ENCODE measurements around the gene ZBTB1.
A peak's percentile ranks its signal among the peaks of the same experiment; 100 is the strongest.

Gene ZBTB1, protein sequence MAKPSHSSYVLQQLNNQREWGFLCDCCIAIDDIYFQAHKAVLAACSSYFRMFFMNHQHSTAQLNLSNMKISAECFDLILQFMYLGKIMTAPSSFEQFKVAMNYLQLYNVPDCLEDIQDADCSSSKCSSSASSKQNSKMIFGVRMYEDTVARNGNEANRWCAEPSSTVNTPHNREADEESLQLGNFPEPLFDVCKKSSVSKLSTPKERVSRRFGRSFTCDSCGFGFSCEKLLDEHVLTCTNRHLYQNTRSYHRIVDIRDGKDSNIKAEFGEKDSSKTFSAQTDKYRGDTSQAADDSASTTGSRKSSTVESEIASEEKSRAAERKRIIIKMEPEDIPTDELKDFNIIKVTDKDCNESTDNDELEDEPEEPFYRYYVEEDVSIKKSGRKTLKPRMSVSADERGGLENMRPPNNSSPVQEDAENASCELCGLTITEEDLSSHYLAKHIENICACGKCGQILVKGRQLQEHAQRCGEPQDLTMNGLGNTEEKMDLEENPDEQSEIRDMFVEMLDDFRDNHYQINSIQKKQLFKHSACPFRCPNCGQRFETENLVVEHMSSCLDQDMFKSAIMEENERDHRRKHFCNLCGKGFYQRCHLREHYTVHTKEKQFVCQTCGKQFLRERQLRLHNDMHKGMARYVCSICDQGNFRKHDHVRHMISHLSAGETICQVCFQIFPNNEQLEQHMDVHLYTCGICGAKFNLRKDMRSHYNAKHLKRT

GRCh38 chr14:64504310-64504896 lies at the start of gene ZBTB1:
Gene ZBTB1 (plus strand): TSS chr14:64504770. CDS start chr14:64521505, 16,735 bp downstream.
- DNase-seq (ENCODE audit: low spot score), result peak; percentile 56

DNA sequence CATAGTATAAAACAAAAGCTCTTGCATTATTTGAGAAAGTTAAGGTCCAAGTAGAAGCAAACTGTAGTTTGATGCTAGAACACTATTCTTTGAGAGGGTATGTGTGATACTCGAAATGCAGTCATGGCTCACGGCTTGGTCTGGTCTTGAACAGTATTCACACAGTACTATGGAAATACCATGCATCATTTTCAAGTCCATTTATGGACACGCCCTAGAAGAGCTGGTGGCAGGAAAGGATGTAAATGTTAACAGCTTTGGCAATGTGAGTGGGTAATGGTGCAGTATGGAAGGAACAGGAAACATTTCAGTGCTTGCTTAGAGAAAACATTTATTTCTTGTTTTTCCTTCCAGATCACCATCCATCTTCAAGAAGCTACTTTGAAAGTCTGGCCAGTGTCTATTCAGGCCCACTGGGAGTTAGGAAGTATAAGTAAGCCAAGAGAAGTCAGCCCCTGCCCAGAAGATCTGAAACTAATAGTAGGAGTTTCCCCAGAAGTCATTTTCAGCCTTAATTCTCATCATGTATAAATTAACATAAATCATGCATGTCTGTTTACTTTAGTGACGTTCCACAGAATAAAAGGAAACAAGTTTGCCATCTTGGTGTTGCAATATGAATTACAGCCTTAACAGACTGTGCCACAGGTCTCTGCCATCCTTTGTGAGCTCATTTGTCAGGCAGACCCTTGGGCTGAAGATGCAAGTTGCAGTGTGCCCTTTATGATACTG lies 45.0 kb upstream of the ZBTB1 start:
- no peak for DNase-seq (ENCODE audit: low spot score)

GRCh38 chr14:64461221-64461620 lies 43.3 kb upstream of the ZBTB1 start:
- no peak for DNase-seq (ENCODE audit: low spot score)

- no peak for DNase-seq (ENCODE audit: low spot score)
Measured at GRCh38 chr14:64463195-64463594, 41.4 kb upstream of the ZBTB1 start.

DNA sequence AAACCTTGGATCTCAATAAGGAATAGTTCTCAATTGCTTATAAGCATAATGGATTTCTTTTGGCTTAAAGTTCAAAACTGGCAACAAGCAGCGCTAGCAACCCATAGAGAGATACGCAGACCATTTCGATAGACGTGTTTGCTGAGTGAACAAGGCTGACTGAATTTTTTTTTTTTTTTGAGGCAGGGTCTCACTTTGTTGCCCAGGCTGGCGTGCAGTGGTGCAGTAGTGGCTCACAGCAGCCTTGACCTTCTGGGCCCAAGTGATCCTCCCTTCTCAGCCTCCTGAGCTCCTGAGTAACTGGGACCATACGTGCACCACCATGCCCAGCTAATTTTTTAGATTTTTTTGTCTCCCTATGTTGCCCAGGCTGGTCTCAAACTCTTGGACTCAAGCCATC lies 40.7 kb upstream of the ZBTB1 start:
- DNase-seq (ENCODE audit: low spot score), result no peak

GRCh38 chr14:64464651-64465050 lies 39.9 kb upstream of the ZBTB1 start:
- DNase-seq (ENCODE audit: low spot score), result no peak

DNA sequence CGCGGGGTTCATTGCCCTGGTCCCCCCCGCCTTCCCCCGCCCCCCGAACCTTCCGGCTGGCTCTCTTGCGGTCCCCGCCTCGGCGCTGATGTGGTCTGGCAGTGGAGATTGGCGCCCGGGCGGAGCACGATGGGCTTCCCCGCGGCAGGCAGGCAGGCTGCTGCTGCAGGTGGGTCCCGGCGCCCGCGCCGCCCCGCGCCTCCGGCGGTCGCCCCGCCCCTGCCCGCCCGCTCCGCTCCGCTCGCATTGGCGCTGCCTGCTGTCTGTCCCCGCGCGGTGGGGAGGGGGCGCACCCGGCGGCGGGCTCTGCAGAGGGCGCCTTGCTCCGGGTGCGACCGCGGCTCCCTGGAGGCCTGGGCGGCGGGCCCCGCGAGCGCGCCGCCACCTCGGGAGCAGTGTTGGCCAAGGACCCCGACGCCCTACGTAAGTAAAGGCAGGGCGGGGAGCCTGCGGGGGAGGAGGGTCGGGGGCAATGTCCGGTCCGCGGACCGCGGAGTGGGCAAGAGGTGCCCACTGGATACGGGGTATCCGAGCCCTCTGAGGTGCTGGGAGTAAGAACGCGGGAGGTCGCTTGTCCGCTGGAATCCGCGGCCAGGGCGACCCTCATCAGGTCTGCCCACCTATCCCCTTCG lies 39.3 kb upstream of the ZBTB1 start, which contains the start of gene AKAP5:
Gene AKAP5 (plus strand): TSS at position 309 of the 632 bp plus-strand sequence. CDS start 2,896 bp downstream, outside the sequence.
- DNase-seq (ENCODE audit: low spot score), result peak; percentile 20

- no peak for DNase-seq (ENCODE audit: low spot score)
Measured at GRCh38 chr14:64465831-64466554, 38.6 kb upstream of the ZBTB1 start.

GRCh38 chr14:64467101-64467500 lies 37.5 kb upstream of the ZBTB1 start:
- DNase-seq (ENCODE audit: low spot score), result no peak

- DNase-seq (ENCODE audit: low spot score), result no peak
Measured at GRCh38 chr14:64467566-64467965, 37.0 kb upstream of the ZBTB1 start.

DNA sequence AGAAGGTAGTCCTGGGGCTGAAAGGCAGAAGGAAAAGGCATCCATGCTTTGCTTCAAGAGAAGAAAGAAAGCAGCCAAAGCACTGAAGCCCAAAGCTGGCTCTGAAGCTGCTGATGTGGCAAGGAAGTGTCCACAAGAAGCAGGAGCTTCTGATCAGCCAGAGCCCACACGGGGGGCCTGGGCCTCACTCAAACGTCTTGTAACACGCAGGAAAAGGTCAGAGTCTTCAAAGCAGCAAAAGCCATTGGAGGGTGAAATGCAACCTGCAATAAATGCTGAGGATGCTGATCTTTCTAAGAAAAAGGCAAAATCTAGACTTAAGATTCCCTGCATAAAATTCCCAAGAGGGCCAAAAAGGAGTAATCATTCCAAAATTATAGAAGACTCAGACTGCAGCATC lies 36.1 kb upstream of the ZBTB1 start:
- no peak for DNase-seq (ENCODE audit: low spot score)

DNA sequence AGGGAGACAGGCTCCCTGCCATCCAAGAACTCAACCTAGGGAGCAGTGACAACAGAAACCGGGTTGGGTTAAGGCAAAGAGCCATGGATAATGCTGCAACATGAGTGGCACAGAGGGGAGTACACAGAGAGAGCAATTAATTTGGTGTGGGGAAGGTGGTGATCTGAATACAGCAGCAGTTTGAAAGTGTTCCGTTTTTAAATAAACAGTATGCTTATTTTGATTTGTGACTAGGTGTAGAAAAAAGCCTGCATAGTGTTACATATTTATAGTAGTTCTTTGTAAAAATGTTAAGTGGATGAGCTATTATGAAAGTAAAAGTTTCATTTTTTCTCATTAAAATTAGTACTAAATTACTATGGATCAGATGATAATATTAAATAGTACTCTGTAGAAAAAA lies 30.5 kb upstream of the ZBTB1 start:
- no peak for DNase-seq (ENCODE audit: low spot score)

GRCh38 chr14:64474698-64475097 lies 29.9 kb upstream of the ZBTB1 start:
- no peak for DNase-seq (ENCODE audit: low spot score)

DNA sequence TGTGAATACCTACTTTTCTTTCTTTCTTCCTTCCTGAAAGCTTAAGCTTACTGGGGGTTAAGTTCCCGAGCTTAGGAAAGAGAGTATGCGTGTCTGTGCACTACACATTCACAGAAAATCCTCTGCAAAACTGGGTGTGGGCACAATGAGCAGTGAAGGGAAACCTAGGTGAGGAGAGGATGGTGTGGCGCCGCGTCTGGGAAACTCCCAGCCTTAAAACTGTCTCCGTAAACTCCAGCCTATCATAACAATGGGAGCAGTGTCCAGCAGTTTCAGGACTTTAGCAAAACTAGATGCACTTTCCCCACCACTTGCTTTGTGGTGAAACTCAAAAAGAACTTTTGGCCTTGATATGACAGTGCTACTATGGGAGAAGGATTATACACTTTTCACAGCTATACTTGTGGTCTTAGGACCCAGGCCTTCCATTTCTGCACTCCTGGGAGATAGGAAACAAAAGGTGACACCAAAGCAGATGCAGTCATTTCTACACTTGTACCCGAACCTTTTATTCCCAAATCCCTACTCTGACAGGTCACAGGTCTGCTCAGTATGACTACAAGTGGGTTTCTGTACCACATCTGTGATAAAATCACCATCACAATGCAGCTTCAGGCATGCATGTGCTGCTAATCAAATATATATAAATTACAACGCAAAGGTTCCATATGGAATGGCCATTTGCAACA lies 28.8 kb upstream of the ZBTB1 start:
- DNase-seq (ENCODE audit: low spot score), result no peak

DNA sequence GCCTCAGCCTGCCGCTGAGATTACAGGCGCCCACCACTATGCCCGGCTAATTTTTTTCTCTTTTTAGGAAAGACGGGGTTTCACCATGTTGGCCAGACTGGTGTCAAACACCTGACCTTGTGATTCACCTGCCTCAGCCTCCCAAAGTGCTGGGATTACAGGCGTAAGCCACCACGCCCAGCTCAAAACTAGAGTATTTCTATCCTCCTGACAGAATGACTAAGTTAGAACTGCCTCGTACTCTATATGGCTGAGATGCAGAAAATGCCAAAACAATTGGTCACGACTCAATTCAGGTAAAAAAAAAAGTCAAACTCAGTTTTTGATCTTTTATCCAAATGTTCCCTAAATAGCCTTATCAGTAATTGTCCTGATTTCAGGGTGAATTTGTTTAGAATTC lies 28.1 kb upstream of the ZBTB1 start:
- no peak for DNase-seq (ENCODE audit: low spot score)

GRCh38 chr14:64478634-64479250 lies 25.8 kb upstream of the ZBTB1 start:
- peak; percentile 57 for DNase-seq (ENCODE audit: low spot score)

DNA sequence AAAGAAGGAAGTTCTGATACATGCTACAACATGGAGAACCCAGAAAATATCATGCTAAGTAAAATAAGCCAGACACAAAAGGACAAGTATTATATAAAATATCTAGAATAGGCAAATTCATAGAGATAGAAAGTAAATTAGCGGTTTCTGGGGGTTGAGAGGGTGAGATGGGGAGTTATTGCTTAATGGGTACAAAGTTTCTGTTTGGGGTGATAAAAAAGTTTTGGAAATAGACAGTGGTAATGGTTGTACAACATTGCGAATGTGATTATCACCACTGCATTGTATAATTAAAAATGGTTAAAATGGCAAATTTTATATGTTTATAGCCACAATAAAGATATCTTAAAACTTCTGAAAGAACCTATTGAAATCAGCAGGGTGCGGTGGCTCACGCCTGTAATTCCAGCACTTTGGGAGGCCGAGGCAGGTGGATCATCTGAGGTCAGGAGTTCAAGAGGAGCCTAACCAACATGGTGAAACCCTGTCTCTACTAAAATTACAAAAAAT lies 15.9 kb upstream of the ZBTB1 start:
- DNase-seq (ENCODE audit: low spot score), result no peak

DNA sequence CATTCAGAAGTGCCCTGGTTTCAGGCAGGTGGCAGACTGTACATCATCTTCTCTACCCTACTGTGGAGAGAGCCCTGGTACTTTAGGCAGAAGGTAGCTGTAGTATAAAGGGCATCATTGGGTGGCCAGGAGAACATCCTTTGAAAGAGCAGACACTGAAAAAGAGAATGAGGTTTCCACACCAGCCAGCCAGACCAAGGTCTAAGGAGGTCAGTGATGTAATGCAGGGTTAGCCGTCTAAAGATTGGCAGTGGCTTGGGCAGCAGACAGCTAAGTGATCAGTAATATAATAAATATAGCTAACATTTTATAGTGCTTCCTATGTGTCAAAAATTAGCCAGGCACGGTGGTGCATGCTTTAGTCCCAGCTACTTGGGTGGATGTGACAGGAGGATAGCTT lies 12.9 kb upstream of the ZBTB1 start:
- no peak for DNase-seq (ENCODE audit: low spot score)

DNA sequence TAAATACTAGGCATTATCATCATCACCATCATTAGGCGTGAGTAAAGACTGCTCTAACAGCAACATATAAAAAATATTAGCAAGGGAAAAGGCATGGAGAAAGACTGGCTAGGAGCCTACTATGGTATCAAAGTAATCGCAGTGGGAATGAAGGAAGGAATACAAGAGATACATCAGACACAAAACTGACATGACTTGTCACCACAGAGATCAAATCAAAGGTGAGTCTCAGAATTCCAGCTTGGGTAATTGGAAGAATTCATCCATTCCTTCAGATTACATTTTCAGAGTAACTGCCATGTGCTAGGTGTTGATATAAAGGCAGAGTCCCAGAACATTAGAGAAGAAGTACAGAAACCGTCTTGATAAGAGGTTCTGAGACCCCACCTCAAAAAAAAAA lies 11.1 kb upstream of the ZBTB1 start:
- DNase-seq (ENCODE audit: low spot score), result no peak

- no peak for DNase-seq (ENCODE audit: low spot score)
Measured at GRCh38 chr14:64495252-64495651, 9.3 kb upstream of the ZBTB1 start.
